ENCODE data around the gene TSPAN32. TPM values are rescaled to one million over a fixed set of nuclear protein-coding genes. Genes with fewer than 3 reads are reported as not detected.

The TSPAN32 gene
- total RNA-seq, 4 donors from 2014 or later, result 0.19 to 6.4 (median 2.7) TPM

DNA sequence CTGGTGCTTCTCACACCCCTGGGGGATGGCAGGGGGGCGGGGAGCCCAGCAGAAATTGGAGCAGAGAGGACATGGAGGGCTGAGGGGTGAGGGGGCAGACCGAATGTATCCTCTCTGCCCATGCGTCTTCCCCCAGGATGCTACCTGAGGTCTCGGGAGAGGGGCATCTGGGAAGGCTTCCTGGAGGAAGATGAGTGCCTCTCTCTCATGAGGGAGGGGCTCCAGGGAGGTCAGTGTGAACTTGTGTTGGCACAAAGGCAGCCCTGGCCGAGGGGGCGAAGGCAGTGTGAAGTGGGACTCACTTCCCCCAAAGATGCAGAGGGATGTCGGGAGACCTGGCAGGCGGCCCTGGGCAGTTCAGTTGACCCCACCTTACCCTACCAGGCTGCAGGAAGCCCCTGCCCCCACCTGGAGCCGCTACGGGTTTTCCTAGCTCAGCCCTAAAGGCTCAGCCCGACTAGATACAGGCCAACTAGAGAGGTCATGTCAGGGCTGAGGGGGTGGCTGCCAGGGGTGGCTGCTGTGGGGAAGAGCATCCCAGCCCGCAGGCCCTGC, 41.8 kb upstream of the TSPAN32 start:
- ATAC-seq (ENCODE audit: low FRiP score) (no peak), DNase-seq (ENCODE audit: low spot score) (no peak)
- TF ChIP-seq, protein P1, sequence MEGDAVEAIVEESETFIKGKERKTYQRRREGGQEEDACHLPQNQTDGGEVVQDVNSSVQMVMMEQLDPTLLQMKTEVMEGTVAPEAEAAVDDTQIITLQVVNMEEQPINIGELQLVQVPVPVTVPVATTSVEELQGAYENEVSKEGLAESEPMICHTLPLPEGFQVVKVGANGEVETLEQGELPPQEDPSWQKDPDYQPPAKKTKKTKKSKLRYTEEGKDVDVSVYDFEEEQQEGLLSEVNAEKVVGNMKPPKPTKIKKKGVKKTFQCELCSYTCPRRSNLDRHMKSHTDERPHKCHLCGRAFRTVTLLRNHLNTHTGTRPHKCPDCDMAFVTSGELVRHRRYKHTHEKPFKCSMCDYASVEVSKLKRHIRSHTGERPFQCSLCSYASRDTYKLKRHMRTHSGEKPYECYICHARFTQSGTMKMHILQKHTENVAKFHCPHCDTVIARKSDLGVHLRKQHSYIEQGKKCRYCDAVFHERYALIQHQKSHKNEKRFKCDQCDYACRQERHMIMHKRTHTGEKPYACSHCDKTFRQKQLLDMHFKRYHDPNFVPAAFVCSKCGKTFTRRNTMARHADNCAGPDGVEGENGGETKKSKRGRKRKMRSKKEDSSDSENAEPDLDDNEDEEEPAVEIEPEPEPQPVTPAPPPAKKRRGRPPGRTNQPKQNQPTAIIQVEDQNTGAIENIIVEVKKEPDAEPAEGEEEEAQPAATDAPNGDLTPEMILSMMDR (IDR thresholded peaks at IDR 0.05), result no peak

DNA sequence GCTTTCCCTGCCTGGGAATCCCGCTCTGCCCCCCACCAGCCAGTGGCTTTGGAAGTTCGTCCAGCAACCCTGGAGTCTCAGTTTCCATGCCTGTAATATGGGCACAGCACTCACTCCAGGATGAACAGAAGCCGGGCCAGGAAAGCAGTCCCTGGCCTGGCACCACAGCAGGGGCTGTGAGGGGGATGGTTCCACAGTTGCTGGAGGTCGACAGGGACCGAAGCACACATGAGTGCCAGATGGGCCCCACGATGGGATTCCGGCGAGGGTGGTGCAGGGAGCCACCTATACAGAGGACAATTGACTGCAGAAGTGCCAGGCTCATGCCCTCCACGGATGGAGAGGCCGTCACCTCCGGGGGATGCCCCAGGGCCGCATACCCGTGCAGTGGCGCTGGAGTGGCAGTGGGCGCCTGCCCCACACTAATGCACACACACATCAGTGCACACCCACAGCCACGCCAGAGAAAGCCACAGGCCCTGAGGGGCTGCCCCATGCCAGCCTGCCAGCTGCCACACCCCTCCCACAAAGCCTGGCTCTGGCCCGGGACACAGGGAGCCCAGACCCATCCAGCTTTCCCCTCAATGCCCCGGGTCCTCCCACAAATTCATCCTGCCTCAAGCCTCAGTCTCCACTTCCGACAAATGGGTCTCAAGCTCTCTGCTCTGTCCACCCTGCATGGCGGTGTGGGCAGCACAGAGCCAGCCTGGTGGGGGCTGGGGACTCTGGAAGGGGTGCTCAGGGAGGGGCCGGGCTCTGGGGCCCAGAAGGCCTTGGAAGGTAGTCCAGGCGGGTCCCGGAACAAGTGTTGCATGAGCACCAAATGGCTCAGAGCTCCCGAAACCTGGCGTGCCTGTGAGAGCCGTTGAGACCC, 41.1 kb upstream of the TSPAN32 start:
- TF ChIP-seq, protein P1 (IDR thresholded peaks at IDR 0.05), result no peak
- no peak for ATAC-seq (ENCODE audit: low FRiP score)
- no peak for DNase-seq (ENCODE audit: low spot score)

DNA sequence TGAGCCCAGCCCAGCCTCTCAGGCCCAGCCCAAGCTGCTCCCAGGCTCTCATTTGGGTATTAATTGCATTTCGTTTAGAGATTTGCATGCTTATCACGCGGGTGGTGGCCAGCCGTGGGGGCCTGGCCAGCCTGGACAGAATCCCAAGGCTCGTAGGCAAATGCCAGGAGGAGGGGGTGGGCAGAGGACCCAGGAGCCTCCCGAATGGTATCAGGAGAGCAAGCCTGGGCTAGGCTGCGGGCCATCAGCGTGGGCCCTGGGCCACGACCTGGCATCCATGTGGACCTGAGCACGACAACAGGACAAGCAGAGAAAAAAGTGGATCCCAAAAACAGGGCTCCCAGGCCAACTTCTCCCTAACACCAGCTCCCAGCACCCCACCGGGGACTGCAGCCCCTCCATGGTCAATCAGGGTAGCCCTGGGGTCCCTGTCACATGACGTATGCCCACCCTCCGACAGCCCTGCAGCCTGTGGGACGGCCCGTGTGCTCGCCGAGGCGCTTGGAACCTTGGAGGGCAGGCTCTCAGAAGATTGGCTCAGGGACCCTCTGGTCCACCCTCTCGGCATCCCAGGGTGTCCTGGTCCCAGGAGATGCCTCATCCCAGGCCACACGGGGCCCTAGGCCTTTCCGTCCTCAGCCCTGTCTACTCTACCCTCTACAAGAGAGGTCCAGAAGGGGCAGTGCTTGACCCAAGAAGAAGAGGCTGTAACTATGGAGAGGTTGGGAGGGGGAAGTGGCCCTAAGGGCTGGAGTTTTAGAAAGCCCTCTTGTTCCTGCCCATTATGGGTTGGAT, 40.2 kb upstream of the TSPAN32 start:
- DNase-seq (ENCODE audit: low spot score), result no peak
- no peak for ATAC-seq (ENCODE audit: low FRiP score)
- TF ChIP-seq, protein P1 (IDR thresholded peaks at IDR 0.05), result no peak

DNA sequence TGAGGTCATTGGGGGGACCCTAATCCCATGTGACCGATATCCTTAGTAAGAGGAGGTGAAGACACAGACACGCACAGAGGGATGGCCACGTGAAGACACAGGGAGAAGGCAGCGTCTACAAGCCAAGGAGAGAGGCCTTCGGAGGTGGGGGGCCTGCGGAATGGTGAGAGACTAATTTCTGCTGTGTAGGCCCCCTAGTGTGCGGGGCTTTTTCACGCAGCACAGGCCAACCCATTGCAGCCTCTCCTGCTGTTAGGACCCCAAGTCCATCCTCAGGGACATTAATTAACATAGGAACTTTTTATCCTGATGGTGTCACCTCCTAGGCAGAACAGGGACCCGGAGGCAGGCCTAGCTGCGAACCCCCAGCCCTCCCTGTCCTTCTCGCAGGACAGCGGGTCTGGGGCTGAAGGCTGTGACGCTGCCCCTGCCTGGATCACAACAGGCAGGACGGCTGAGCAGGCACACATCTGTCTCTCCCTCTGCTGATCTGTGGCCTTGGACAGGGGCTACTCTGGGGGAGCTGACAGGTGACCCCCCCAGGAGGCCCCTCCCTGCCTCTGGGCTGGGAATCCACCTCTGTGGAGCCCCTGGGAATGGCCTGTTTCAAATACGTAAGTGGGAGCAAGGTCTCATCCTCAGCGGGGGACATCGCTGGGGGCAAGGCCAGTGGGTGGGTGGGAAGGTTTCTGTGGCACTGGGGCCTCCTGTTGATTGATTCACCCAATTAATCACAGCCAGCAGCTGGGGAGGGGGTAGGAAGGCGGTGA, 39.3 kb upstream of the TSPAN32 start:
- TF ChIP-seq, protein P1 (IDR thresholded peaks at IDR 0.05), result no peak
- no peak for ATAC-seq (ENCODE audit: low FRiP score)
- no peak for DNase-seq (ENCODE audit: low spot score)

DNA sequence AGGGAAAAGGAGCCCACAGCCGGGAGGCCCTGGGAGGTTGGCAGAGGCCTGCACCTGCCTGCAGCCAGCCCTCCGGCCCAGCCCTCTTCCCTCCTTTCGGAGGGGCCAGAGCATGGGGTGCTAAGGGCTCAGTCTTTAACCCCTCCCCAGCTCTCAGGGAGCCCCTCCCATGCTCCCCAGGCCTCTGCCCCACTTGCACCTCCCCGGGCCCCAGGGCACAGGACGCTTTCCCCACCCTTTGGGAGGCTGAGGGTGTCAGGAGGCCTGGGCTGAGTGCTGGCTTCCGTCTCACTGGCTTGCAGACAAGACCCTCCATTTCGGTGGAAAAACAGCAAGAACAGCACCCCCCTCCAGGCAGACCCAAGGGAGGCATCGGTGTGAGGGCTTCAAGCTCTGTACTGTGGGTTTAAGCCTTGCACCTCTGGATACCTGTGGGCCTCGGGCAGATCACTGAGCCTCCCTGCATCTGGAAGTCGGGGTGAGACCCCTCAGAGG, 38.7 kb upstream of the TSPAN32 start:
- DNase-seq (ENCODE audit: low spot score) (no peak), ATAC-seq (ENCODE audit: low FRiP score) (no peak)
- TF ChIP-seq, protein P1 (IDR thresholded peaks at IDR 0.05), result no peak

DNA sequence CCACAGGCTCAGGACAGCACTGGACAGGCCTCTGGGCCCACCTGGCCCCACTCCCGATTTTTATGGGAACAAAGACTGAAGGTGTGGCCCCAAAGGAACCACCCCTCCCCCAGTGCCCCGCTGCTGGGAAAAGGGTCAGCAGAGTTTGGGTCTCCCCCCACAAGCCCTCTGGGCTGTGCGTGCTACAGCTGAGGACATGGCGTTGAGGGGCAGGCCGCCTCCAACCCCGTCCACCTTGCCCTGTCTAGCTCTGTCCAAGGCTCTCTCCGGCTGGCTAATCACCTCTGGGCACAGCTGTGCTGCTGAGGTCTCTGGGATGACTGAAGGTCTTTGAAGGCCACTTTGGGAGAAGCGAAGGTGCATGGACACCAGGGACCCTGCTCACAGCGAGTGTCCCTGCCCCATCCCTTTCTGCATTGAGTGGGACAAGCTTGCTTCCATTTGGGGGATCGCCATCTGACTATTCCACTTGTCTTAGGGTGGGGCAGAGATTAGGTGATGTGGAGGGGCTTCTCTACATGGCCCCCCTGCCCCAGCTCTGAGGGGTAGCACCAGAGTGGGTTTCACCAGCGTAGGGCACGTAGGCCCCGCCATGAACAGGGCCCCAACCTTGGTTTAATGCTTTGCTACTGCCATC, 38.0 kb upstream of the TSPAN32 start:
- ATAC-seq (ENCODE audit: low FRiP score), result no peak
- TF ChIP-seq, protein P1 (IDR thresholded peaks at IDR 0.05), result no peak
- no peak for DNase-seq (ENCODE audit: low spot score)

Measured in omental fat pad (tissue), 4 donors.